ENCODE data around the gene PAXX. TPM values are rescaled to one million over a fixed set of nuclear protein-coding genes. Genes with fewer than 3 reads are reported as not detected.

PAXX gene
- polyA plus RNA-seq, 1 donor from 2014 or later = 276 TPM

DNA sequence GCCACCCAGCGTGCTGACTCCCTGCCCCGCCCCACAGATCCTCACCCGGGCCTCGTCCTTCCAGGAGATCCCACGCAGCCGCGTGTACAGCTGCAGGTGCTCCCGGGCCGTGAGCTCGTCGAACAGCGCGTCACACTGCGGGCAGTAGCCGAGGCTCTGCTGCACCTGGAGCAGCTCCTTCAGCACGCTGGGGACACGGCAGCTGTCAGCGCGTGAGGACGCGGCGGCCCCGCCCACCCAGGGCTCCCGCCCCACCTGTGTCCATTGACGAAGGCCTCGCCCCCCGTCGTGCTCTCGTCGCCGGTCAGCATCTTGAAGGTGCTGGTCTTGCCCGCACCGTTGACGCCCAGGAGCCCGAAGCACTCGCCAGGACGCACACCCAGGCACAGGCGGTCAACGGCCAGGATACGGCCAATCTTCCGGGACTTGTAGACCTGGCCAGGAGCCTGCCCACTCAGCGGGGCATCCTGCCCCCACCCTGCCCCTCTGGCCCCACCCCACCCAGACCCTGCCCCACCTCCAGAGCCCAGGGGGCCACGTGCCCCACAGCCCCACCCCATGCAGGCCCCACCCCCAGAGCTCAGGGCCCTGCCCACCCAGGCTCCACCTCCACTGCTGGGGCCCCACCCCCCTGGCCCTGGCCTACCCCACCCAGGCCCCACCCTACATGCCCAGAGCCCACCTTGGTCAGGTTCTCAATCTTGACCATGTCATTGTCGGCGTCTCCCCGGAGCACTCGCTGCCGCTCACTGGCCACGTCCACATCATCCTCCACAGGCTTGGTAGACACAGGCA, 17.9 kb downstream of the PAXX start:
- no peak overlapping the region for H3K27ac ChIP-seq (ENCODE audit: low read length)

DNA sequence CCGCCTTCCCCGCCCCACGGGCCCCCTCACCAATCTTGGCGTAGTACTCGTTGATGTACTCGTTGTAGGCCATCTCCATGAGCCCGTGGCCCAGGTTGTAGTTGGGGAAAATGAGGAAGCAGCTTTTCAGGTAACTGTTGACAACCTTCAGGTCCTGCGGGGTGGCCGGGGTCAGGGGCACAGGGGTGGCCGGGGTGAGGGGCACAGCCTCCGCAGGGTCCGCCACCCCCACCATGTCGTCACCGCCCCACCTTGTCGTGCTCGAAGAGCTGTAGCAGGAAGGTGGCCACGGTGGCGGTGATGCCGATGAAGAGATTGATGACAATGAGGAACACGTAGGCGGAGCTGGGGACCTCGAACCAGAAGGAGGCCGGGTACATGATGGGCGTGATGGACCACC, 18.9 kb downstream of the PAXX start:
- Histone ChIP-seq H3K4me2 (ENCODE audit: low read length) (no peak overlapping the region), H3K36me3 (ENCODE audit: insufficient read depth, low read length) (no peaks in the 10 kb centered on the region), H3K9me3 (ENCODE audit: low read length) (no peaks in the 10 kb centered on the region), H3K27ac (ENCODE audit: low read length) (no peak overlapping the region), H3K9me2 (ENCODE audit: insufficient read depth, low read length) (no peaks in the 10 kb centered on the region), H4K20me1 (ENCODE audit: insufficient read depth) (no peaks in the 10 kb centered on the region), H3K4me3 (ENCODE audit: low read length) (no peak overlapping the region), H2AFZ (ENCODE audit: low read depth, low read length) (no peak overlapping the region), H3K9ac (ENCODE audit: low read length) (no peak overlapping the region), H3F3A (ENCODE audit: insufficient read depth, low read length, poor library complexity, severe bottlenecking) (no peaks in the 10 kb centered on the region), H3K27me3 (ENCODE audit: insufficient read depth, low read depth, low read length) (no peaks in the 10 kb centered on the region), H3K79me2 (replicated peaks; ENCODE audit: insufficient read depth, low read length) (no peaks in the 10 kb centered on the region)
- no peak for TF ChIP-seq EZH2 (IDR thresholded peaks at IDR 0.05; ENCODE audit: borderline replicate concordance, insufficient read depth, low read length, poor library complexity, severe bottlenecking)
- TF ChIP-seq RAD21 (conservative IDR thresholded peaks at IDR 0.05) = no peak

More for the DNA sequence above, 17.9 kb downstream of the PAXX start:
- no peaks in the 10 kb centered on the region for H3K9me3 ChIP-seq (ENCODE audit: low read length)
- TF ChIP-seq MXI1 (conservative IDR thresholded peaks at IDR 0.05; ENCODE audit: poor library complexity, severe bottlenecking) (no peak), EZH2 (IDR thresholded peaks at IDR 0.05; ENCODE audit: borderline replicate concordance, insufficient read depth, low read length, poor library complexity, severe bottlenecking) (no peak), POLR2AphosphoS5 (IDR thresholded peaks at IDR 0.05) (no peak), TAF1 (IDR thresholded peaks at IDR 0.05; ENCODE audit: low read depth) (no peak), RAD21 (conservative IDR thresholded peaks at IDR 0.05) (no peak), SMC3 (conservative IDR thresholded peaks at IDR 0.05; ENCODE audit: poor library complexity) (no peak), EP300 (conservative IDR thresholded peaks at IDR 0.05; ENCODE audit: poor library complexity, severe bottlenecking) (no peak)
- TF ChIP-seq, protein P1, sequence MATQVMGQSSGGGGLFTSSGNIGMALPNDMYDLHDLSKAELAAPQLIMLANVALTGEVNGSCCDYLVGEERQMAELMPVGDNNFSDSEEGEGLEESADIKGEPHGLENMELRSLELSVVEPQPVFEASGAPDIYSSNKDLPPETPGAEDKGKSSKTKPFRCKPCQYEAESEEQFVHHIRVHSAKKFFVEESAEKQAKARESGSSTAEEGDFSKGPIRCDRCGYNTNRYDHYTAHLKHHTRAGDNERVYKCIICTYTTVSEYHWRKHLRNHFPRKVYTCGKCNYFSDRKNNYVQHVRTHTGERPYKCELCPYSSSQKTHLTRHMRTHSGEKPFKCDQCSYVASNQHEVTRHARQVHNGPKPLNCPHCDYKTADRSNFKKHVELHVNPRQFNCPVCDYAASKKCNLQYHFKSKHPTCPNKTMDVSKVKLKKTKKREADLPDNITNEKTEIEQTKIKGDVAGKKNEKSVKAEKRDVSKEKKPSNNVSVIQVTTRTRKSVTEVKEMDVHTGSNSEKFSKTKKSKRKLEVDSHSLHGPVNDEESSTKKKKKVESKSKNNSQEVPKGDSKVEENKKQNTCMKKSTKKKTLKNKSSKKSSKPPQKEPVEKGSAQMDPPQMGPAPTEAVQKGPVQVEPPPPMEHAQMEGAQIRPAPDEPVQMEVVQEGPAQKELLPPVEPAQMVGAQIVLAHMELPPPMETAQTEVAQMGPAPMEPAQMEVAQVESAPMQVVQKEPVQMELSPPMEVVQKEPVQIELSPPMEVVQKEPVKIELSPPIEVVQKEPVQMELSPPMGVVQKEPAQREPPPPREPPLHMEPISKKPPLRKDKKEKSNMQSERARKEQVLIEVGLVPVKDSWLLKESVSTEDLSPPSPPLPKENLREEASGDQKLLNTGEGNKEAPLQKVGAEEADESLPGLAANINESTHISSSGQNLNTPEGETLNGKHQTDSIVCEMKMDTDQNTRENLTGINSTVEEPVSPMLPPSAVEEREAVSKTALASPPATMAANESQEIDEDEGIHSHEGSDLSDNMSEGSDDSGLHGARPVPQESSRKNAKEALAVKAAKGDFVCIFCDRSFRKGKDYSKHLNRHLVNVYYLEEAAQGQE (IDR thresholded peaks at IDR 0.05; ENCODE audit: borderline replicate concordance) = no peak
- H3K27me3 ChIP-seq (ENCODE audit: insufficient read depth, low read depth, low read length) = no peaks in the 10 kb centered on the region
- no peaks in the 10 kb centered on the region for H3K36me3 ChIP-seq (ENCODE audit: insufficient read depth, low read length)
- H2AFZ ChIP-seq (ENCODE audit: low read depth, low read length) = no peak overlapping the region
- H3K79me2 ChIP-seq (replicated peaks; ENCODE audit: insufficient read depth, low read length) = no peaks in the 10 kb centered on the region
- H3K9me2 ChIP-seq (ENCODE audit: insufficient read depth, low read length) = no peaks in the 10 kb centered on the region
- no peak overlapping the region for H3K4me2 ChIP-seq (ENCODE audit: low read length)
- no peak overlapping the region for H3K9ac ChIP-seq (ENCODE audit: low read length)
- no peaks in the 10 kb centered on the region for H4K20me1 ChIP-seq (ENCODE audit: insufficient read depth)
- H3K4me3 ChIP-seq (ENCODE audit: low read length) = no peak overlapping the region
- H3F3A ChIP-seq (ENCODE audit: insufficient read depth, low read length, poor library complexity, severe bottlenecking) = no peaks in the 10 kb centered on the region

GRCh38 chr9:137011907-137012675, 19.9 kb downstream of the PAXX start:
- H3K4me3 ChIP-seq (ENCODE audit: low read length) = no peak overlapping the region
- no peak overlapping the region for H3K9ac ChIP-seq (ENCODE audit: low read length)
- no peaks in the 10 kb centered on the region for H3K9me2 ChIP-seq (ENCODE audit: insufficient read depth, low read length)
- no peaks in the 10 kb centered on the region for H3K9me3 ChIP-seq (ENCODE audit: low read length)
- H4K20me1 ChIP-seq (ENCODE audit: insufficient read depth) = no peaks in the 10 kb centered on the region
- H2AFZ ChIP-seq (ENCODE audit: low read depth, low read length) = no peak overlapping the region
- H3K4me2 ChIP-seq (ENCODE audit: low read length) = no peak overlapping the region
- H3K79me2 ChIP-seq (replicated peaks; ENCODE audit: insufficient read depth, low read length) = no peaks in the 10 kb centered on the region
- no peaks in the 10 kb centered on the region for H3K27me3 ChIP-seq (ENCODE audit: insufficient read depth, low read depth, low read length)
- H3K36me3 ChIP-seq (ENCODE audit: insufficient read depth, low read length) = peaks cover 7% of the 10 kb centered on the region
- no peak overlapping the region for H3K27ac ChIP-seq (ENCODE audit: low read length)
- H3F3A ChIP-seq (ENCODE audit: insufficient read depth, low read length, poor library complexity, severe bottlenecking) = no peaks in the 10 kb centered on the region
- TF ChIP-seq MXI1 (conservative IDR thresholded peaks at IDR 0.05; ENCODE audit: poor library complexity, severe bottlenecking) = no peak
- TF ChIP-seq RAD21 (conservative IDR thresholded peaks at IDR 0.05) = no peak
- TF ChIP-seq TAF1 (IDR thresholded peaks at IDR 0.05; ENCODE audit: low read depth) = no peak
- no peak for TF ChIP-seq CTCF (IDR thresholded peaks at IDR 0.05; ENCODE audit: poor library complexity, severe bottlenecking)

All from neural cell (in vitro differentiated cells).